Hepatic stellate cell (primary cell): ENCODE measurements around the gene CCDC60.

Experiments used
- DNase-seq: peaks from one replicate; pipeline ENCODE4 v3.0.0; 2011; ENCODE audit warnings: low spot score

CCDC60 gene

GRCh38 chr12:119334430-119335170 is at the start of gene CCDC60:
CCDC60 (plus strand) TSS chr12:119334729; CDS start chr12:119335177, 448 bp downstream.
- no peak for DNase-seq

- DNase-seq = no peak
Measured at GRCh38 chr12:119288576-119288975, 46.0 kb upstream of the CCDC60 start.

- DNase-seq = no peak
Measured at GRCh38 chr12:119292893-119293630, 41.5 kb upstream of the CCDC60 start.

GRCh38 chr12:119294211-119294610 is 40.3 kb upstream of the CCDC60 start:
- no peak for DNase-seq

- DNase-seq = no peak
Measured at GRCh38 chr12:119296535-119296934, 38.0 kb upstream of the CCDC60 start.

- DNase-seq = no peak
Measured at GRCh38 chr12:119299130-119299529, 35.4 kb upstream of the CCDC60 start.

- no peak for DNase-seq
Measured at GRCh38 chr12:119301379-119301778, 33.1 kb upstream of the CCDC60 start.

GRCh38 chr12:119302451-119303080 is 32.0 kb upstream of the CCDC60 start:
- DNase-seq = no peak

GRCh38 chr12:119306593-119306992 is 27.9 kb upstream of the CCDC60 start:
- DNase-seq = no peak

- DNase-seq = no peak
Measured at GRCh38 chr12:119307747-119308146, 26.8 kb upstream of the CCDC60 start.

GRCh38 chr12:119308708-119309456 is 25.6 kb upstream of the CCDC60 start:
- DNase-seq = no peak

- no peak for DNase-seq
Measured at GRCh38 chr12:119311878-119312277, 22.7 kb upstream of the CCDC60 start.

GRCh38 chr12:119312904-119313303 is 21.6 kb upstream of the CCDC60 start:
- DNase-seq = no peak

GRCh38 chr12:119314290-119314689 is 20.2 kb upstream of the CCDC60 start:
- DNase-seq = no peak

GRCh38 chr12:119319638-119320037 is 14.9 kb upstream of the CCDC60 start:
- no peak for DNase-seq

- no peak for DNase-seq
Measured at GRCh38 chr12:119320678-119321077, 13.9 kb upstream of the CCDC60 start.

GRCh38 chr12:119322301-119322723 is 12.2 kb upstream of the CCDC60 start:
- no peak for DNase-seq

GRCh38 chr12:119325813-119326212 is 8.7 kb upstream of the CCDC60 start:
- no peak for DNase-seq

- no peak for DNase-seq
Measured at GRCh38 chr12:119326341-119326740, 8.2 kb upstream of the CCDC60 start.

- DNase-seq = no peak
Measured at GRCh38 chr12:119327471-119327870, 7.1 kb upstream of the CCDC60 start.

- no peak for DNase-seq
Measured at GRCh38 chr12:119328111-119328510, 6.4 kb upstream of the CCDC60 start.
